ENCODE measurements around the gene CD3D. TPM values are rescaled to one million over a fixed set of nuclear protein-coding genes. Genes with fewer than 3 reads are reported as not detected.

Gene CD3D
- total and polyA plus RNA-seq, 2 experiments from 2014 or later, result 1.8 to 2.3 TPM

DNA sequence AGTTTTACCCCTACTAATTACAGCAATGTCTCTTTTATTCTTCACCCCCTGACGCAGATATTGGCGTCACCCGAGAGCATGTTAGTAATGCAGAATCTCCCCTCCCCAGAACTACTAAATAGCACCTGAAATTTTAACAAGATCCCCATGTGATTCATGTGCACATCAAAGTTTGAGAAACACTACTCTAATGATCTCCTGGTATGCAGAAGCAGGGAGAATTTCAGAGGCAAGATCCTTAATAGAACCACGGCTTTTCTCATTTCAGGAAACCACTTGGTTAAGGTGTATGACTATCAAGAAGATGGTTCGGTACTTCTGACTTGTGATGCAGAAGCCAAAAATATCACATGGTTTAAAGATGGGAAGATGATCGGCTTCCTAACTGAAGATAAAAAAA lies 7.0 kb upstream of the CD3D start:
- Histone ChIP-seq H3K4me2 (no peak overlapping the region), H3K4me1 (ENCODE audit: insufficient read depth) (no peaks in the 10 kb centered on the region), H3K79me2 (no peaks in the 10 kb centered on the region), H3K9me2 (replicated peaks; ENCODE audit: insufficient read depth) (no peaks in the 10 kb centered on the region), H2AFZ (no peak overlapping the region), H4K20me1 (ENCODE audit: insufficient read depth, poor library complexity, severe bottlenecking) (no peaks in the 10 kb centered on the region), H3K27ac (no peak overlapping the region), H3K9me3 (ENCODE audit: low read depth) (no peaks in the 10 kb centered on the region), H3K36me3 (replicated peaks; ENCODE audit: insufficient read depth, low read depth) (no peaks in the 10 kb centered on the region), H3K4me3 (no peak overlapping the region), H3K27me3 (peaks cover 13% of the 10 kb centered on the region)
- TF ChIP-seq, protein P1, sequence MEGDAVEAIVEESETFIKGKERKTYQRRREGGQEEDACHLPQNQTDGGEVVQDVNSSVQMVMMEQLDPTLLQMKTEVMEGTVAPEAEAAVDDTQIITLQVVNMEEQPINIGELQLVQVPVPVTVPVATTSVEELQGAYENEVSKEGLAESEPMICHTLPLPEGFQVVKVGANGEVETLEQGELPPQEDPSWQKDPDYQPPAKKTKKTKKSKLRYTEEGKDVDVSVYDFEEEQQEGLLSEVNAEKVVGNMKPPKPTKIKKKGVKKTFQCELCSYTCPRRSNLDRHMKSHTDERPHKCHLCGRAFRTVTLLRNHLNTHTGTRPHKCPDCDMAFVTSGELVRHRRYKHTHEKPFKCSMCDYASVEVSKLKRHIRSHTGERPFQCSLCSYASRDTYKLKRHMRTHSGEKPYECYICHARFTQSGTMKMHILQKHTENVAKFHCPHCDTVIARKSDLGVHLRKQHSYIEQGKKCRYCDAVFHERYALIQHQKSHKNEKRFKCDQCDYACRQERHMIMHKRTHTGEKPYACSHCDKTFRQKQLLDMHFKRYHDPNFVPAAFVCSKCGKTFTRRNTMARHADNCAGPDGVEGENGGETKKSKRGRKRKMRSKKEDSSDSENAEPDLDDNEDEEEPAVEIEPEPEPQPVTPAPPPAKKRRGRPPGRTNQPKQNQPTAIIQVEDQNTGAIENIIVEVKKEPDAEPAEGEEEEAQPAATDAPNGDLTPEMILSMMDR (IDR thresholded peaks at IDR 0.05; ENCODE audit: poor library complexity), result no peak
- no peak for TF ChIP-seq EZH2 (IDR thresholded peaks at IDR 0.05; ENCODE audit: borderline replicate concordance)
- TF ChIP-seq EZH2phosphoT487 (IDR thresholded peaks at IDR 0.05; ENCODE audit: low read depth, severe bottlenecking, unreplicated experiment), result no peak
- no peak for DNase-seq (ENCODE audit: low spot score)
- WGBS (ENCODE audit: low lambda C conversion rate, missing lambda C conversion rate), result 81% methylated on average over 6 of the region's 6 CpGs

DNA sequence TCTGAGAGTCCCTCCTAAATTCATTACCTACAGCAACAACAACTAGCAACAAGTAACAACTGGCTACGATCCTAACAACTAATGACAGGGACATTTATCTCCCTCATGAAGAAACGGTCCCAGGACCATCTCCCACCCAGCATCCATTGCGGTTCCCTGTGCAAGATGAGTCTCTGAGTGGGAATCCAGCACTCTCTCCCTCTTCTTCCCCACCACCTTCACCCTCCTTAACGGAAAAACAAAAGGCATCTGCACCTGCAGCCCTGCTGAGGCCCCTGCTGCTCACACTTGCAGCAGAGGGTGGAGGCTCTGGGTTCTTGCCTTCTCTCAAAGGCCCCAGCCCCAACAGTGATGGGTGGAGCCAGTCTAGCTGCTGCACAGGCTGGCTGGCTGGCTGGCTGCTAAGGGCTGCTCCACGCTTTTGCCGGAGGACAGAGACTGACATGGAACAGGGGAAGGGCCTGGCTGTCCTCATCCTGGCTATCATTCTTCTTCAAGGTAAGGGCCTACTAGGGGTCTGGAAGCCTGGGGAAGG lies 1.5 kb upstream of the CD3D start, which contains the start of gene CD3G:
Gene CD3G, plus strand, starts transcription at position 364 of the 535 bp plus-strand sequence. Its CDS starts 80 bp downstream, at position 444.
- H3K27me3 ChIP-seq, result peaks cover 4% of the 10 kb centered on the region
- no peak for DNase-seq (ENCODE audit: low spot score)
- H3K79me2 ChIP-seq, result no peaks in the 10 kb centered on the region
- WGBS (ENCODE audit: low lambda C conversion rate, missing lambda C conversion rate), result 80% methylated on average over 6 of the region's 6 CpGs
- no peaks in the 10 kb centered on the region for H4K20me1 ChIP-seq (ENCODE audit: insufficient read depth, poor library complexity, severe bottlenecking)
- H3K36me3 ChIP-seq (replicated peaks; ENCODE audit: insufficient read depth, low read depth), result no peaks in the 10 kb centered on the region
- H3K9me2 ChIP-seq (replicated peaks; ENCODE audit: insufficient read depth), result no peaks in the 10 kb centered on the region
- peaks cover 2% of the 10 kb centered on the region for H3K4me1 ChIP-seq (ENCODE audit: insufficient read depth)
- no peak within 1 kb of the TSS for H2AFZ ChIP-seq
- H3K4me2 ChIP-seq, result no peak within 1 kb of the TSS
- TF ChIP-seq EZH2 (IDR thresholded peaks at IDR 0.05; ENCODE audit: borderline replicate concordance) (no peak), EZH2phosphoT487 (IDR thresholded peaks at IDR 0.05; ENCODE audit: low read depth, severe bottlenecking, unreplicated experiment) (no peak)
- TF ChIP-seq, protein P1 (IDR thresholded peaks at IDR 0.05; ENCODE audit: poor library complexity), result no peak
- no peak within 1 kb of the TSS for H3K4me3 ChIP-seq
- H3K27ac ChIP-seq, result no peak within 1 kb of the TSS
- H3K9me3 ChIP-seq (ENCODE audit: low read depth), result no peaks in the 10 kb centered on the region

DNA sequence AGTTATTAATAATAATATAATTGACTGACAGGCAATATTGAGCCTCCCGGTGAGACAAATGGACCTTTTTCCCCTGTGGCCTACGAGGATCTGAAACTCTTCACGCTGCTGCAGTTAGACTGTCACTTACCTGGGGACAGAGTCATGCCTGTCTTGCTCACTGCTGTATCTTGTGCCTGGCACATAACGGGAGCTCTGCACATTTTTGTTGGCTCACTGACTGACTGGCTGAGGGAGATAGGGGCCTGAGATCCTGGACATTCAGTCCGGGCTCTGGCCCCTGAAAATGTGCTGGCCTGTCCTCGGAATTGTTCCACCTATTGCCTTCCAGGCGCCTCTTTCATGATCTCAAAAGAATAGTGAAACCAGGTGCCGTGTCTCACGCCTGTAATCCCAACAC lies 743 bp upstream of the CD3D start:
- Histone ChIP-seq H3K9me3 (ENCODE audit: low read depth) (no peaks in the 10 kb centered on the region), H3K4me2 (no peak overlapping the region), H3K9me2 (replicated peaks; ENCODE audit: insufficient read depth) (no peaks in the 10 kb centered on the region), H2AFZ (no peak overlapping the region), H4K20me1 (ENCODE audit: insufficient read depth, poor library complexity, severe bottlenecking) (no peaks in the 10 kb centered on the region), H3K79me2 (no peaks in the 10 kb centered on the region), H3K36me3 (replicated peaks; ENCODE audit: insufficient read depth, low read depth) (no peaks in the 10 kb centered on the region), H3K4me3 (no peak overlapping the region), H3K27me3 (no peaks in the 10 kb centered on the region), H3K27ac (no peak overlapping the region), H3K4me1 (ENCODE audit: insufficient read depth) (peaks cover 9% of the 10 kb centered on the region)
- TF ChIP-seq EZH2 (IDR thresholded peaks at IDR 0.05; ENCODE audit: borderline replicate concordance) (no peak), EZH2phosphoT487 (IDR thresholded peaks at IDR 0.05; ENCODE audit: low read depth, severe bottlenecking, unreplicated experiment) (no peak)
- 82% methylated on average over 9 of the region's 9 CpGs for WGBS (ENCODE audit: low lambda C conversion rate, missing lambda C conversion rate)
- DNase-seq (ENCODE audit: low spot score), result no peak

DNA sequence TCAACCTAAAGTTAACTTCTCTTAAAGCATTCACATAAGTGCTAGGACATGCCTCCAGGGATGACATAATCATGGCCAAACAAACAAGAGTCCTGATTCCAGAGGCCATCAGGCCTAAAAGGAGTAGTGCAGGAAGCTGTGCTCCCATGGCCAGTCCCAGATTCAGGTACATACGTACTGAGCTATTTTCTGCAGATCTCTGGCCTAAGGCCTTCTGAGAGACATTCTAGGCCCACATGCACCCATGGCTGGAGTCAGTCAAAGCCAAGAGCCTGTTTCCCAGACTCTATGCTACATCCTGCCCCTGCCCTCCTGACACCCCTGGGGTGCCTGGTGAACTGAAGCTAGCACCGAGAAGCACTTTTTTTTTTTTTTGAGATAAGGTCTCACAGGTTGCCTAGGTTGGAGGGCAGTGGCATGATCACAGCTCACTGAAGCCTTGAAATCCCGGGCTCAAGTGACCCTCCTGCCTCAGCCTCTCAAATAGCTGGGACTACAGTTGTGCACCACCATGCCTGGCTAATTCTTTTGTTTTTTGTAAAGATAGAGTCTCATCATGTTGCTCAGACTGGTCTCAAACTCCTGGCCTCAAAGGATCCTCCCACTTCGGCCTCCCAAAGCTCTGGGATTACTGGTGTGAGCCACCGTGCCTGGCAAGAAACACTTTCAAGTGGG lies 553 bp downstream of the CD3D start:
- no peak overlapping the region for H2AFZ ChIP-seq
- H4K20me1 ChIP-seq (ENCODE audit: insufficient read depth, poor library complexity, severe bottlenecking), result no peaks in the 10 kb centered on the region
- peaks cover 12% of the 10 kb centered on the region for H3K4me1 ChIP-seq (ENCODE audit: insufficient read depth)
- H3K27me3 ChIP-seq, result no peaks in the 10 kb centered on the region
- no peak for DNase-seq (ENCODE audit: low spot score)
- H3K4me3 ChIP-seq, result no peak overlapping the region
- no peaks in the 10 kb centered on the region for H3K79me2 ChIP-seq
- no peaks in the 10 kb centered on the region for H3K9me2 ChIP-seq (replicated peaks; ENCODE audit: insufficient read depth)
- no peaks in the 10 kb centered on the region for H3K9me3 ChIP-seq (ENCODE audit: low read depth)
- no peak overlapping the region for H3K4me2 ChIP-seq
- H3K27ac ChIP-seq, result no peak overlapping the region
- no peaks in the 10 kb centered on the region for H3K36me3 ChIP-seq (replicated peaks; ENCODE audit: insufficient read depth, low read depth)
- WGBS (ENCODE audit: low lambda C conversion rate, missing lambda C conversion rate), result 89% methylated on average over 5 of the region's 5 CpGs
- TF ChIP-seq EZH2 (IDR thresholded peaks at IDR 0.05; ENCODE audit: borderline replicate concordance) (no peak), EZH2phosphoT487 (IDR thresholded peaks at IDR 0.05; ENCODE audit: low read depth, severe bottlenecking, unreplicated experiment) (no peak)
- TF ChIP-seq, protein P1 (IDR thresholded peaks at IDR 0.05; ENCODE audit: poor library complexity), result no peak
